ENCODE data around the gene MYO6. TPM values are rescaled to one million over a fixed set of nuclear protein-coding genes. Genes with fewer than 3 reads are reported as not detected.

Gene MYO6
- total RNA-seq, 1 experiment from 2014 or later: 122 TPM

- Mint-ChIP-seq H3K36me3 (ENCODE audit: insufficient read depth, unreplicated experiment) (peaks cover 24% of the 10 kb centered on the region), H3K4me3 (ENCODE audit: low read depth, unreplicated experiment) (no peak overlapping the region), H3K4me1 (ENCODE audit: low read depth, unreplicated experiment) (no peaks in the 10 kb centered on the region), H3K9me3 (ENCODE audit: low read depth, unreplicated experiment) (no peaks in the 10 kb centered on the region), H3K27me3 (ENCODE audit: unreplicated experiment) (no peaks in the 10 kb centered on the region), H3K27ac (ENCODE audit: unreplicated experiment) (no peak overlapping the region)
- CTCF ChIA-PET: no interaction called here
- BruUV-seq (replicated peaks): no TSS peak
- intact Hi-C loops (cut with micrococcal nuclease; ENCODE audit: unreplicated experiment): no loop called here
- no peak for DNase-seq
- no peak for TF ChIP-seq CTCF (IDR thresholded peaks at IDR 0.05; ENCODE audit: unreplicated experiment)
Measured at GRCh38 chr6:75864446-75864845, 115.4 kb downstream of the MYO6 start.

- Mint-ChIP-seq H3K9me3 (ENCODE audit: low read depth, unreplicated experiment) (no peaks in the 10 kb centered on the region), H3K27me3 (ENCODE audit: unreplicated experiment) (no peaks in the 10 kb centered on the region), H3K27ac (ENCODE audit: unreplicated experiment) (no peak overlapping the region), H3K4me3 (ENCODE audit: low read depth, unreplicated experiment) (no peak overlapping the region), H3K4me1 (ENCODE audit: low read depth, unreplicated experiment) (no peaks in the 10 kb centered on the region), H3K36me3 (ENCODE audit: insufficient read depth, unreplicated experiment) (peaks cover 31% of the 10 kb centered on the region)
- CTCF ChIA-PET: no interaction called here
- no peak for TF ChIP-seq CTCF (IDR thresholded peaks at IDR 0.05; ENCODE audit: unreplicated experiment)
- intact Hi-C loops (cut with micrococcal nuclease; ENCODE audit: unreplicated experiment): no loop called here
- no peak for DNase-seq
- BruUV-seq (replicated peaks): no TSS peak
Measured at GRCh38 chr6:75870389-75870788, 121.3 kb downstream of the MYO6 start.

- no peak for DNase-seq
- no peaks in the 10 kb centered on the region for H3K9me3 Mint-ChIP-seq (ENCODE audit: low read depth, unreplicated experiment)
- TF ChIP-seq CTCF (IDR thresholded peaks at IDR 0.05; ENCODE audit: unreplicated experiment): no peak
- no peak overlapping the region for H3K4me3 Mint-ChIP-seq (ENCODE audit: low read depth, unreplicated experiment)
- peaks cover 29% of the 10 kb centered on the region for H3K36me3 Mint-ChIP-seq (ENCODE audit: insufficient read depth, unreplicated experiment)
- no TSS peak for BruUV-seq (replicated peaks)
- H3K27me3 Mint-ChIP-seq (ENCODE audit: unreplicated experiment): no peaks in the 10 kb centered on the region
- intact Hi-C loops (cut with micrococcal nuclease; ENCODE audit: unreplicated experiment): no loop called here
- H3K27ac Mint-ChIP-seq (ENCODE audit: unreplicated experiment): no peak overlapping the region
- CTCF ChIA-PET: no interaction called here
- no peaks in the 10 kb centered on the region for H3K4me1 Mint-ChIP-seq (ENCODE audit: low read depth, unreplicated experiment)
Measured at GRCh38 chr6:75874224-75874623, 125.2 kb downstream of the MYO6 start.

GRCh38 chr6:75876152-75876551, 127.1 kb downstream of the MYO6 start:
- CTCF ChIA-PET: interaction anchor here (0.8 to 1.5 kb wide), 3 partner anchors 17 to 28 kb away, joined by 3 to 5 read pairs (median 3); no protein-coding TSS in a partner anchor
- Mint-ChIP-seq H3K9me3 (ENCODE audit: low read depth, unreplicated experiment) (no peaks in the 10 kb centered on the region), H3K4me3 (ENCODE audit: low read depth, unreplicated experiment) (no peak overlapping the region), H3K27ac (ENCODE audit: unreplicated experiment) (no peak overlapping the region), H3K4me1 (ENCODE audit: low read depth, unreplicated experiment) (no peaks in the 10 kb centered on the region), H3K27me3 (ENCODE audit: unreplicated experiment) (no peaks in the 10 kb centered on the region), H3K36me3 (ENCODE audit: insufficient read depth, unreplicated experiment) (peaks cover 30% of the 10 kb centered on the region)
- intact Hi-C loops (cut with micrococcal nuclease; ENCODE audit: unreplicated experiment): no loop called here
- BruUV-seq (replicated peaks): no TSS peak
- no peak for DNase-seq
- no peak for TF ChIP-seq CTCF (IDR thresholded peaks at IDR 0.05; ENCODE audit: unreplicated experiment)

All from Calu3 (cell line).